ENCODE measurements around the gene APLNR. TPM values are rescaled to one million over a fixed set of nuclear protein-coding genes. Genes with fewer than 3 reads are reported as not detected.

Gene APLNR
- total and polyA plus RNA-seq, 4 donors: 3.2 to 39.4 (median 4.0) TPM

GRCh38 chr11:57240007-57240406 is 3.0 kb upstream of the APLNR start:
- no peak overlapping the region for H3K9ac ChIP-seq (ENCODE audit: low read depth in 1 of 2, low read length in 2 of 2)
- no peak overlapping the region for H3K4me3 ChIP-seq (ENCODE audit: low read depth in 1 of 3, low read length in 3 of 3)
- TF ChIP-seq CTCF (IDR thresholded peaks at IDR 0.05; ENCODE audit: low read depth, low read length, missing input control): no peak
- peak; percentile 17 for TF ChIP-seq FOXA2 (IDR thresholded peaks at IDR 0.05)
- TF ChIP-seq ZBTB33 (IDR thresholded peaks at IDR 0.05): no peak
- TF ChIP-seq YY1 (IDR thresholded peaks at IDR 0.05): peak; percentile 63
- no peak for TF ChIP-seq MAX (IDR thresholded peaks at IDR 0.05)
- peak; percentile 12 for TF ChIP-seq ATF3 (IDR thresholded peaks at IDR 0.05)
- TF ChIP-seq TAF1 (conservative IDR thresholded peaks at IDR 0.05): no peak
- peak; percentile 91 to 93 for TF ChIP-seq HNF4A (conservative IDR thresholded peaks at IDR 0.05)
- TF ChIP-seq HNF4G (IDR thresholded peaks at IDR 0.05): peak; percentile 80
- peak; percentile 75 for TF ChIP-seq SP1 (IDR thresholded peaks at IDR 0.05)
- peak; percentile 31 to 35 for TF ChIP-seq RAD21 (IDR thresholded peaks at IDR 0.05)
- TF ChIP-seq RXRA (IDR thresholded peaks at IDR 0.05): peak; percentile 33 to 76
- TF ChIP-seq EGR1 (IDR thresholded peaks at IDR 0.05; ENCODE audit: low read depth in 2 of 2): peak in 1 of 2 donors; percentile 20
- no peak for TF ChIP-seq REST (IDR thresholded peaks at IDR 0.05)
- TF ChIP-seq JUND (IDR thresholded peaks at IDR 0.05): peak; percentile 66 to 83
- no peak for TF ChIP-seq FOXA1 (IDR thresholded peaks at IDR 0.05)
- TF ChIP-seq NR2F2 (IDR thresholded peaks at IDR 0.05): no peak
- TF ChIP-seq GABPA (IDR thresholded peaks at IDR 0.05 in 1 of 2, conservative IDR thresholded peaks at IDR 0.05 in 1 of 2): peak in 1 of 2 donors; percentile 2
- H3K36me3 ChIP-seq (ENCODE audit: control insufficient read depth in 4 of 4, insufficient read depth in 3 of 4, low read depth in 1 of 4, low read length in 3 of 4): no peaks in the 10 kb centered on the region
- H3K9me3 ChIP-seq (ENCODE audit: control insufficient read depth in 4 of 4, low read length in 3 of 4): no peaks in the 10 kb centered on the region
- no peak overlapping the region for H3K27ac ChIP-seq (ENCODE audit: low read depth in 1 of 2, low read length in 2 of 2)
- WGBS: 51% methylated on average over 2 of the region's 2 CpGs
- DNase-seq (ENCODE audit: low spot score): no peak
- H3K27me3 ChIP-seq (ENCODE audit: control insufficient read depth in 4 of 4, insufficient read depth in 4 of 4, low read length in 3 of 4): no peaks in the 10 kb centered on the region
- H3K4me1 ChIP-seq (ENCODE audit: control insufficient read depth in 4 of 4, insufficient read depth in 4 of 4, low read length in 3 of 4): peaks cover 13 to 33% (median 27%) of the 10 kb centered on the region in 4 donors

All from liver (tissue), 9 donors.